Breast epithelium (tissue), 3 donors: ENCODE results near the gene MYOD1.

ENCODE experiments used
- POLR2A ChIP-seq: fragments of 450-650 bp; IDR thresholded peaks from one replicate; pipeline ENCODE4 v1.6.1; 2016; ENCODE audit warnings: antibody characterized with exemption, mild to moderate bottlenecking, moderate library complexity
- TF ChIP-seq, protein P1 (sequence below), 3 donors: fragments of 450-650 bp; IDR thresholded peaks; one replicate each; pipeline ENCODE4 v1.5.1; 2016 to 2017; ENCODE audit warnings: antibody characterized with exemption in 3 of 3, mild to moderate bottlenecking in 3 of 3, moderate library complexity in 3 of 3

DNA sequence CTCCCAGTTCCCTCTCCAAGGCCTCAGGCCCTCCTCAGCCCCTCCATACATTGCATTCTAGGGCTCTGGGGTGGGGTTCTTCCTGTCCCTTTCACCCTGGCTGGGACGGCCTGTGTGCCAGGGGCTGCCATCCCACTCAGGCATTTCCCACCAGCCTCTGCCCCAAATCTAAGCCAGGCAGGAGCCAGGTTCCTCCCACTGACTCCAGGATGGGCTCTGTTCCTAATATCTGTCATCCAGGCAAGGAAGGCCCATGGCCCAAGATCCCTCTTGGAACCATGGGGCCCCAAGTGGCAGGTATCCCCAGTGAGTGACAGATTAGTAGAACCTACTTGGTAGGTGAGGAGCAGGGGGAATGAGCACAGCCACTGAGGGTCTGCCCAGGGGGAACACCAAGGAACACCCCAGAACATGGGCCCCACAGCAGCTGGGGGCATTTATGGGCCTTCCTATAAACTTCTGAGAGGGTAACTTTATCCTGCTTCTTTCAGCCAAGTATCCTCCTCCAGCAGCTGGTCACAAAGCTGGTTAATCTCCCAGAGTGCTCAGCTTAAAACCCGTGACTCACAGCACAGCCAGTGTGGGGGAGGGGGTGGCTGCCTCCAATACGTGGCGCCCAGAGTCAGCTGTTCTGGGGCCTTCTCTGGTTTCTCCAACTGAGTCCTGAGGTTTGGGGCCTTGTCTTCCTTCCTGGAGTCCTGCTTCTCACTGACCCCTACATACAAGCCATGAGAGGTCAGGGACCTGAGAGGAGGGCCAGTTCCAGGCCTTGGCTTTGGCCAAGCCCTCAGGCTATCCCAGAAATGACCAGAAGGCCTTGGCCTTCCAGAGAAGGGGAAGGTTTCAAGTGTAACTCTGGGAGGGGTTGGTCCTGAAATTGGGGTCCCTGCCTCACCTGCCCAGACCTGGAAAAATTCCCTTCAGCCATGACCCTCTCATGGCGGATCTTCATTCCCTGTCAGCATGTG, 19.9 kb upstream of the MYOD1 start:
- TF ChIP-seq, protein P1, sequence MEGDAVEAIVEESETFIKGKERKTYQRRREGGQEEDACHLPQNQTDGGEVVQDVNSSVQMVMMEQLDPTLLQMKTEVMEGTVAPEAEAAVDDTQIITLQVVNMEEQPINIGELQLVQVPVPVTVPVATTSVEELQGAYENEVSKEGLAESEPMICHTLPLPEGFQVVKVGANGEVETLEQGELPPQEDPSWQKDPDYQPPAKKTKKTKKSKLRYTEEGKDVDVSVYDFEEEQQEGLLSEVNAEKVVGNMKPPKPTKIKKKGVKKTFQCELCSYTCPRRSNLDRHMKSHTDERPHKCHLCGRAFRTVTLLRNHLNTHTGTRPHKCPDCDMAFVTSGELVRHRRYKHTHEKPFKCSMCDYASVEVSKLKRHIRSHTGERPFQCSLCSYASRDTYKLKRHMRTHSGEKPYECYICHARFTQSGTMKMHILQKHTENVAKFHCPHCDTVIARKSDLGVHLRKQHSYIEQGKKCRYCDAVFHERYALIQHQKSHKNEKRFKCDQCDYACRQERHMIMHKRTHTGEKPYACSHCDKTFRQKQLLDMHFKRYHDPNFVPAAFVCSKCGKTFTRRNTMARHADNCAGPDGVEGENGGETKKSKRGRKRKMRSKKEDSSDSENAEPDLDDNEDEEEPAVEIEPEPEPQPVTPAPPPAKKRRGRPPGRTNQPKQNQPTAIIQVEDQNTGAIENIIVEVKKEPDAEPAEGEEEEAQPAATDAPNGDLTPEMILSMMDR (IDR thresholded peaks at IDR 0.05), result no peak
- TF ChIP-seq POLR2A, result no peak
